Activated naive CD4-positive, alpha-beta T cell treated with anti-CD3 and anti-CD28 coated beads for 36 hours (primary cell): ENCODE data around the gene PNLIPRP3. TPM values are rescaled to one million over a fixed set of nuclear protein-coding genes. Genes with fewer than 3 reads are reported as not detected.

Source experiments
- CTCF ChIA-PET: fragments of 350-600 bp; sonication (Branson Sonifier 250); formaldehyde crosslinking; loops from one replicate; lab custom pipeline; 2021; ENCODE audit warnings: antibody characterized with exemption; lab: Charles Lee
- DNase-seq: peaks from one replicate; pipeline ENCODE4 v3.0.0-alpha.2; 2020
- H3K27ac Mint-ChIP-seq: one replicate; pipeline ENCODE4 v1.8.0; 2021; ENCODE audit warnings: mild to moderate bottlenecking, mixed read lengths
- H3K27me3 Mint-ChIP-seq: one replicate; pipeline ENCODE4 v1.8.0; 2021; ENCODE audit warnings: low read depth, mixed read lengths
- H3K36me3 Mint-ChIP-seq: one replicate; pipeline ENCODE4 v1.8.0; 2021; ENCODE audit warnings: low read depth, mixed read lengths
- H3K4me1 Mint-ChIP-seq: one replicate; pipeline ENCODE4 v1.8.0; 2021; ENCODE audit warnings: low read depth, mixed read lengths
- H3K4me3 Mint-ChIP-seq: one replicate; pipeline ENCODE4 v1.8.0; 2021; ENCODE audit warnings: mild to moderate bottlenecking, moderate library complexity, mixed read lengths
- H3K9me3 Mint-ChIP-seq: one replicate; pipeline ENCODE4 v1.8.0; 2021; ENCODE audit warnings: mixed read lengths
- intact Hi-C: fragments of 100-400 bp; cut with micrococcal nuclease; formaldehyde crosslinking; loops from one replicate; pipeline ENCODE4 v1.15.1; 2023
- total RNA-seq, 2 experiments: library from RNA; stranded (reverse); gene quantifications; one replicate each; pipeline ENCODE4 v1.2.3, GENCODE V29; 2021

PNLIPRP3 gene
- total RNA-seq, 2 experiments from 2014 or later, result not detected

DNA sequence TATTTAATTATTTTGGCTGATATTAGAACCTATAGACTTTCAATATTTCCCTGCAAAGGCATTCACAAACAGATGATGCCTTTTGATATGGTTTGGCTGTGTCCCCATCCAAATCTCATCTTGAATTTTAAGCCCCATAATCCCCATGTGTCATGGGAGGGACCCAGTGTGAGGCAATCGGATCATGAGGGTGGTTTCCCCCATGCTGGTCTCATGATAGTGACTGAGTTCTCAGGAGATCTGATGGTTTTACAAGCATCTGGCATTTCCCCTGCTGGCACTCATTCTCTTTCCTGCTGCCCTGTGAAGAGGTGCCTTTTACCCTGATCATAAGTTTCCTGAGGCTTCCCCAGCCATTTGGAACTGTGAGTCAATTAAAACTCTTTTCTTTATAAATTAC lies 9.3 kb upstream of the PNLIPRP3 start:
- CTCF ChIA-PET, result no interaction called here
- H3K4me3 Mint-ChIP-seq, result no peak overlapping the region
- intact Hi-C loops, result no loop called here

DNA sequence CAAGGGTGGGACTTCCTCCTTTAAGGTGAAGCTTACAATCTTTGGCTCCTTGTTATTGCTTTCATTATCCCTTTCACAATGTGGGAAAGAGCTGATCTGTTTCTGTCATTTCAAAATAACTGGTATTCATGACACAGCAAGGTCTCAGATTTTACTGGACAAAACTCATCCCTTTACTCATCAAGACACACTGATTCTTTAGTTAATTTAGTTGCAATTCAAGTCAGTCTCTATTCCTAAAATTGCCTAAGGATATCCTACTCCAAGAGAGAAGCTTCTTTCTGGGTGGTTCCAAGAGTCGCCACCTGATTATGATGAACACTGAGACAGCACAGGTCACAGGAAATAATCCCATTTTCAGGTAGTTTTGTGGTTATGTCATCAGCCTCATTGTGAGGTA lies 5.8 kb upstream of the PNLIPRP3 start:
- DNase-seq, result no peak
- Mint-ChIP-seq H3K4me3 (no peak overlapping the region), H3K27me3 (peaks cover 2% of the 10 kb centered on the region), H3K36me3 (no peaks in the 10 kb centered on the region), H3K27ac (no peak overlapping the region), H3K9me3 (no peaks in the 10 kb centered on the region), H3K4me1 (no peaks in the 10 kb centered on the region)
- intact Hi-C loops, result no loop called here
- CTCF ChIA-PET, result no interaction called here

More for the DNA sequence above, 9.3 kb upstream of the PNLIPRP3 start:
- Mint-ChIP-seq H3K36me3 (no peaks in the 10 kb centered on the region), H3K27ac (no peak overlapping the region), H3K4me1 (no peaks in the 10 kb centered on the region), H3K27me3 (peaks cover under 1% of the 10 kb centered on the region), H3K9me3 (no peaks in the 10 kb centered on the region)
- DNase-seq, result no peak

DNA sequence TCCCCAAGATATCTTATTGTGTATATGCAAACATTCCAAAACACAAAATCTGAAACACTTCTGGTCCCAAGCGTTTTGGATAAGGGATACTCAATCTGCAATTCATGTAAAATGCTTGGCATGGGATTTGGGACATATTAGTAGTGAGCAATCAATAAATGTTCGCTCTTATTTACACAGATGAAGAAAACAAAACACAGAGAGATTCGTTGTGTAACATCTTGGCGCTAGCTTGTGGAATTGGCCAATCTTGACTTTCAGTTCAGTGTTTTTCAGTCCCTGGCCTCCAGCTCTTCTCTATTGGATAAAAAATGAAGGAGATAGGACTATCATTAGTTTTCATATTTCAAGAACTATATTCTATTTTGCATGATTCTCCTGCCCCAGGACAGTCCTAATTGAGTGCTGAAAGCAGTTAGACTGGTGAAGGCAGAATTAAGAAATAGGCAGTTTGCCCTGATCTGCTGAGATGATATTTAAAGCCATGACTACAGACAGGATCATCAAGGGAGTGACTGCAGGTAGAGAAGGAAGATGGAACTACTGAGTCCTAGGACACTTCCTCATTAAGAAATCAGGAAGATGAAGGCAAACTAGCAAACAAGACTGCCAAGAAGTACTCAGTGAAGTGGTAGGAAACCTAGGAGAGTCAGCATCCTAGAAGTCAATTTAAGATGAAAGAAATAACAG lies 1.8 kb downstream of the PNLIPRP3 start:
- CTCF ChIA-PET, result no interaction called here
- intact Hi-C loops, result no loop called here
- no peaks in the 10 kb centered on the region for H3K4me1 Mint-ChIP-seq
- H3K4me3 Mint-ChIP-seq, result no peak overlapping the region
- H3K9me3 Mint-ChIP-seq, result no peaks in the 10 kb centered on the region
- no peaks in the 10 kb centered on the region for H3K36me3 Mint-ChIP-seq
- H3K27ac Mint-ChIP-seq, result no peak overlapping the region
- H3K27me3 Mint-ChIP-seq, result peaks cover 4% of the 10 kb centered on the region
- no peak for DNase-seq

DNA sequence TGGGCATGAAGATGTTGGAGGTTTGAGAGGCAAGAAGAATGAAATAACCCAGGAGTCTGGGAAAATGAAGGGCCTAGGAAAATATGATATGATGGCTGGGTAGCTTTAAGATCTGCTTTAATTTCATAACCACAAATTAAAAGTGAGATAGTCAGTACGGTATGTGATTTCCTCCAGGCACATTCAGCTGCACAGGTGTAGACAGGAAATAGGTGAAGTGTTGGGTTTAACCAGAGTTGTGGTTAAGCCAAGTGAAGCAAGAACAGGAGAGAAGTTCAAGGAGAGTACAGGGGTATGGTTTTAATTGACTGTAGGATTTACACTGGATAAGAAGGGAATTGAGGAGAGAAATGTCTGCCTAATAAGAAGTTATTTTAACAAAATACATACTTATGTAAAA lies 2.6 kb downstream of the PNLIPRP3 start:
- Mint-ChIP-seq H3K9me3 (no peaks in the 10 kb centered on the region), H3K4me1 (no peaks in the 10 kb centered on the region), H3K4me3 (no peak overlapping the region), H3K36me3 (no peaks in the 10 kb centered on the region), H3K27me3 (peaks cover 4% of the 10 kb centered on the region), H3K27ac (no peak overlapping the region)
- CTCF ChIA-PET, result no interaction called here
- intact Hi-C loops, result no loop called here
- no peak for DNase-seq

DNA sequence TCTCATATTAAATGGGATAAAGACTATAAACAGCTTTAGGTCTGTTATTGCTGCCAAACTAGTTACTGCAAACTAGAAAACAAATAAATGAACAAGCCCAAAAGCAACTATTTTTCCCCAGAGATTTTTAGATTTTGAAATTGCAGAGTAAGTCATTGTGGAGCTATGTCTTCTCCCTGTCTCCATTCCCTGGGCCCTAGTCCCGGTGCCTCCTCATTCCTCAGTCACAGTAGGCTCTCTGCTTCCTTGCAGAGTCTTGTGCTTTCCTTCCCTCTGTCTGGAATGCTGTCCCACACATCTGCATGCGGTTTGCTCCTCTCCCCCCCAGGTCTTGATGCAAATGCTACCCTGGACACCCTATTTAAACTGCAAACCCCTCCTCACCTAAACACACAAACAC lies 4.0 kb downstream of the PNLIPRP3 start:
- no peaks in the 10 kb centered on the region for H3K36me3 Mint-ChIP-seq
- intact Hi-C loops, result no loop called here

DNA sequence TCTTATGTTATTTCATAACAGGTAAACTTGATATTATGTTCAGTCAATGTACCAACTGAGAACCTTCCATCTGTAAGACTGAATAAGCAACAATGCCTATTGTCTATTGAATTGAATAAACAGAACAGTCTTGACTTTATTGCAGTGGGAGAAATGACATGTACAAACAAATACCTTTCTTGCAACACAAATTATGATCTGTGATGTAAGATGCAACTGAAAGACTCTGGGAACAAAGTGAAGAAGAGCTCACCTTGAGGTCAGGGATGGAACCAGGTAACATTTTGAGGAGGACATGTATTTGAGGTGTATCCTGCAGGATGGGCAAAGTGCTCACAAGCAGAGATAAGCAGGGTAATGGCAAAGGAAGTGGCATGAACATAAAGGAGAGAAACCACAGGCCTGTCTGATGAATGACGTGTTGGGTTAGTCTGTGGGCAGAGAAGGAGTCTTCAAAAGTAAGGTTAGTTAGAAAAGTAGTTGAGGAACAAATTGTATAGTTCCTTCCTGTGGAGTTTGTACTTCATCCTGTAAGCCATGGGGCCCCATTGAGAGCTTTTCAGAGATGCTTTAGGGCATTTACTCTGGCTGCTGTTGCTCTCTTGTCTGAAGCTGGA lies 9.5 kb downstream of the PNLIPRP3 start:
- H3K27me3 Mint-ChIP-seq, result peaks cover 2% of the 10 kb centered on the region
- DNase-seq, result no peak
- no peaks in the 10 kb centered on the region for H3K36me3 Mint-ChIP-seq
- no peaks in the 10 kb centered on the region for H3K9me3 Mint-ChIP-seq
- H3K4me1 Mint-ChIP-seq, result peaks cover 7% of the 10 kb centered on the region
- intact Hi-C loops, result no loop called here
- H3K4me3 Mint-ChIP-seq, result no peak overlapping the region
- H3K27ac Mint-ChIP-seq, result no peak overlapping the region
- CTCF ChIA-PET, result no interaction called here

More for the DNA sequence above, 4.0 kb downstream of the PNLIPRP3 start:
- peaks cover 4% of the 10 kb centered on the region for H3K27me3 Mint-ChIP-seq
- H3K27ac Mint-ChIP-seq, result no peak overlapping the region
- H3K9me3 Mint-ChIP-seq, result no peaks in the 10 kb centered on the region
- H3K4me1 Mint-ChIP-seq, result no peaks in the 10 kb centered on the region
- DNase-seq, result no peak
- no peak overlapping the region for H3K4me3 Mint-ChIP-seq
- CTCF ChIA-PET, result no interaction called here

DNA sequence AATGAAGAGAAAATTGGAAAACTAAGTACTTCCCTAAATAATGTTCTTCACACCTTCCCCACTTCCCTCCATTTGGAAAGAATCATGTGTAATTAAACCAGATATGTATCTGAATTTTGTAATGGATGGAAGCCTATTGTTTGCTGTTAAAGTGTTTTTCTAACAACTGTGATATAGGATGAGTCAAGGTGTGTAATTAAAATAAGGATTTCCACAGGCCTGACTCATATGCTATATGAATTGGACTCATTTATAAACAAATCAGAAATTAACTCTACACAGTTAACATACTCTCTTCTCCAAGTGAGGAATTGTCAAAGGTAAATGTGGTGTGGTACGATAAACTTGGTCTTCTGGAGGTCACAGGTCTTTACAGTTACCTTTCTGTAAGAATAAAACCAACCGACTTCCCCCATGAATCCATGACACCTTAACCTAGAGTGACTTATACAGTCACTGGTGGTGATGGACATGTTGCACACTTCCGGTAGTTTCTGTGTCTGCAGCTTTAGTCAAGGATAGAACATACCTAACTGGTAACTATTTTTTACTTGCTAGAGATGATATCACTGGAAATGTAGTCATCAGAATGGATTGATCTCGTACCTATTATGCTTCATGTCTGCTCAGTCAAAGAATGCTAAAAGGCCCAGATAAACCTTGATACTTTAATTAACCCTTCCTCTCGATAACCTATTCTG lies 12.8 kb downstream of the PNLIPRP3 start:
- no peak overlapping the region for H3K27ac Mint-ChIP-seq
- no peaks in the 10 kb centered on the region for H3K36me3 Mint-ChIP-seq
- no peaks in the 10 kb centered on the region for H3K9me3 Mint-ChIP-seq
- CTCF ChIA-PET, result no interaction called here
- intact Hi-C loops, result loop anchor here (5.0 kb wide), 2 partner anchors 347 to 737 kb away; no protein-coding TSS in a partner anchor
- peaks cover 7% of the 10 kb centered on the region for H3K4me1 Mint-ChIP-seq
- H3K27me3 Mint-ChIP-seq, result peaks cover 3% of the 10 kb centered on the region
- no peak overlapping the region for H3K4me3 Mint-ChIP-seq
- DNase-seq, result no peak

DNA sequence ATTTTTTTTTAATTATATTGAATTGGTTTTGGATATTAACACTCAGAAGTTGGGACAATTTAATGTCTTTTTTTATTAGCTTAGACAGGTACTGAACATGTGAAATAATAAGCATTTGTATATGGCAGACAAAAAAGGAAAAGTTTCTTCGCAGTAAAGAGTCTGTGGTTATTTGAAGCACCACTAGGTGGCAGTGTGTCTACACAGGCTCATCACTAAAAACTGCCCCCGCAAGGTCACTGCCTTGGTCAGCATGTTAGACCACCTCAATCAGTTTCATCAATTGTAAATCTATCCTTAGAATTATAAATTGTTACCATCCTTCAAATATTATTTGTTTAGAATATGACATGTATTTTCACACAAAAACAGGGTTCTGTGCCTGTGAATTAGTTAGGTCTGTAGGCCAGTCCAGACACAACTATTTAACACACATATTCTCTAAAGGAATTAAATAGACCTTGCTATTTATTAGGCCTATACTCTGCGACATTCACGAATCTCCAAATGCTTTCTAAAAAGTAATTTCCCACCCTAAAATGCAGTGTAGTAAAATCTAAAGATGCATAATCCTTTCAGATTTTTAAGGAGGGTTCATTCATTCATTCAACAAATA lies 17.0 kb downstream of the PNLIPRP3 start:
- Mint-ChIP-seq H3K4me3 (no peak overlapping the region), H3K36me3 (no peaks in the 10 kb centered on the region), H3K27me3 (peaks cover 11% of the 10 kb centered on the region), H3K9me3 (no peaks in the 10 kb centered on the region), H3K4me1 (no peaks in the 10 kb centered on the region), H3K27ac (no peak overlapping the region)
- intact Hi-C loops, result loop anchor here (1.0 to 5.0 kb wide), 4 partner anchors 46 to 733 kb away; no protein-coding TSS in a partner anchor
- DNase-seq, result no peak
- CTCF ChIA-PET, result interaction anchor here (0.8 to 1.1 kb wide), 3 partner anchors 17 to 344 kb away, joined by 3 read pairs; no protein-coding TSS in a partner anchor

DNA sequence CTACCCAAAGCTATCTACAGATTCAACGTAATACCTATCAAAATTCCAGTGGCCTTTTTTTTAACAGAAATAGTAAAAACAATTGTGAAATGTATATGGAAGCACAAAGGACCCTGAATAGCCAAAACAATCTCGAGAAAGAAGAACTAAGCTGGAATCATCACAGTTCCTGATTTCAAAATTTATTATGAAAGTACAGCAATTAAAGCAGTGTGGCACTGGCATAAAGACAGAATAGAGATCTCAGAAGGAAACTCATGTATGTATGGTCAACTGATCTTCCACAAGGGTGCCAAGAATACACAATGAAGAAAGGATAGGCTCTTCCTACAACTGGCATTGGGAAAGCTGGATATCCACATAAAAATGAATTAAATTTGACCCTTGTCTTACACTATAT lies 23.2 kb downstream of the PNLIPRP3 start:
- H3K27ac Mint-ChIP-seq, result no peak overlapping the region

DNA sequence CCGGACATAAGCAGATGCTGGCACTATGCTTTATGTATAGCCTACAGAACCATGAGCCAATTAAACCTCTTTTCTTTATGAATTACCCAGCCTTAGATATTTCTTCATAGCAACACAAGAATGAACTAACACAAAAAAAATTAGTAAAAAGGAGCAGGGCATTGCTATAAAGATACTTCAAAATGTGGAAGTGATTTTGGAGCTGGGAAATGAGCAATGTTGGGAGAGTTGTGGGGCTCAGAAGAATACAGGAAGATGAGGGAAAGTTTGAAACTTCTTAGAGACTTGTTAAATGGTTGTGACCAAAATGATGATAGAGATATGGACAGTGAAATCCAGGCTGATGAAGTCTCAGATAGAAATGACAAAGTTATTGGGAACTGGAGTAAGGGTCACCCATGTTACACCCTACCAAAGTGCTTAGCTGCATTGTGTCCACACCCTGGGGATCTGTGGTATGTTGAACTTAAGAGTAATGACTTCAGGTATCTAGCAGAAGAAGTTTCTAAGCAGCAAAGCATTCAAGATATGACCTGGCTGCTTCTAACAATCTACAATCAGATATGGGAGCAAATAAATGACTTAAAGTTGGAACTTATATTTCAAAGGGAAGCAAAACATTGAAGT lies 24.2 kb downstream of the PNLIPRP3 start:
- H3K36me3 Mint-ChIP-seq, result no peaks in the 10 kb centered on the region
- CTCF ChIA-PET, result no interaction called here
- DNase-seq, result no peak
- H3K27me3 Mint-ChIP-seq, result peaks cover 9% of the 10 kb centered on the region
- no peaks in the 10 kb centered on the region for H3K4me1 Mint-ChIP-seq
- H3K4me3 Mint-ChIP-seq, result no peak overlapping the region
- peaks cover 4% of the 10 kb centered on the region for H3K9me3 Mint-ChIP-seq
- intact Hi-C loops, result no loop called here
- no peak overlapping the region for H3K27ac Mint-ChIP-seq

More for the DNA sequence above, 23.2 kb downstream of the PNLIPRP3 start:
- Mint-ChIP-seq H3K4me1 (no peaks in the 10 kb centered on the region), H3K4me3 (no peak overlapping the region), H3K27me3 (peaks cover 11% of the 10 kb centered on the region), H3K9me3 (peaks cover 4% of the 10 kb centered on the region), H3K36me3 (no peaks in the 10 kb centered on the region)
- CTCF ChIA-PET, result no interaction called here
- intact Hi-C loops, result no loop called here
- no peak for DNase-seq

DNA sequence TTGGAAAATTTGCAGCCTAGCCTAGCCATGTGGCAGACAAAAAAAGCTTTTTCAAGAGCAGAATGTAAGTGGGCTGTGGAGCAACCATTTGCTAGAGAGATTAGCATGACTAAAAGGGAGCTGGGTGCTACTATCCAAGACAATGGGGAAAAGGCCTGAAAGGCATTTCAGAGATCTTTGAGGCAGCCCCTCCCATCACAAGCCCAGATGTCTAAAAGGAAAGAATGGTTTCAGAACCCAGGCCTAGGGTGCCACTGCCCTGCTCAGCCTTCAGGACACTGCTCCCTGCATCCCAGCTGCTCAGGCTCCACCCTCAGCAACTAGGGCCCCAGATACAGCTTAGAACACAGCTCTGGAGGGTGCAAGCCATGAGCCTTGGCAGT lies 24.7 kb downstream of the PNLIPRP3 start:
- no peak overlapping the region for H3K4me3 Mint-ChIP-seq
- no peak for DNase-seq
- CTCF ChIA-PET, result no interaction called here
- no peaks in the 10 kb centered on the region for H3K36me3 Mint-ChIP-seq
- intact Hi-C loops, result no loop called here
- H3K27ac Mint-ChIP-seq, result no peak overlapping the region
- peaks cover 4% of the 10 kb centered on the region for H3K27me3 Mint-ChIP-seq
- H3K9me3 Mint-ChIP-seq, result peaks cover 4% of the 10 kb centered on the region
- no peaks in the 10 kb centered on the region for H3K4me1 Mint-ChIP-seq

DNA sequence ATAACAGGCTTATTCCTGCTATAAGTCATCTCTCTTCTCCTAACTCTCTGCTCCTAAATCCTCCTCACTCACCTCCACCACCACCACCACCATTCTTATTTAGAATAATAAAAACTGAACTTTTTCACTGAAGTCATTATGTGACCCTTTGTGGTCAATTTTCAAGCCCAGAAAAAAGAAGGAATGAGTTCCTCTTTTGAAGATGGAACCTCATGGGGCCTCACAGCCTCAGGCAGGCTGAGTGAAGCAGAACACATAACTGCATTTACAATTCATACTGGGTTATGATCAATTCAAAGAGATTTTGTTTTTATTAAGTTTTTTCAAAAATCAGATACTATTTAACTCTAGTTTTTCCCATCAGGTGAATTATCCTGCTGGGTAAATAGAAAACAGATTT lies 29.8 kb downstream of the PNLIPRP3 start:
- peaks cover 4% of the 10 kb centered on the region for H3K9me3 Mint-ChIP-seq
- peaks cover 3% of the 10 kb centered on the region for H3K27me3 Mint-ChIP-seq
- H3K36me3 Mint-ChIP-seq, result no peaks in the 10 kb centered on the region
- no peaks in the 10 kb centered on the region for H3K4me1 Mint-ChIP-seq
- intact Hi-C loops, result no loop called here
- CTCF ChIA-PET, result no interaction called here
- no peak overlapping the region for H3K27ac Mint-ChIP-seq
- no peak overlapping the region for H3K4me3 Mint-ChIP-seq
- DNase-seq, result no peak
